GM19351 (cell line): ENCODE data around the gene PRR30.

Experiments
- ATAC-seq: cut with Tn5 transposase; IDR thresholded peaks from one replicate; pipeline ENCODE4 v1.9.1; 2021; ENCODE audit warnings: mild to moderate bottlenecking, moderate library complexity; ENCODE audit not compliant: unreplicated experiment

PRR30 gene

GRCh38 chr2:27100036-27100435, 39.2 kb downstream of the PRR30 start:
- ATAC-seq: no peak

- ATAC-seq: no peak
Measured at GRCh38 chr2:27099334-27099955, 39.8 kb downstream of the PRR30 start.

- no peak for ATAC-seq
Measured at GRCh38 chr2:27097341-27097740, 41.9 kb downstream of the PRR30 start.

- ATAC-seq: no peak
Measured at GRCh38 chr2:27096748-27097297, 42.4 kb downstream of the PRR30 start.

GRCh38 chr2:27095745-27096651, 43.2 kb downstream of the PRR30 start:
- no peak for ATAC-seq

- ATAC-seq: no peak
Measured at GRCh38 chr2:27095427-27095744, 43.8 kb downstream of the PRR30 start.

- no peak for ATAC-seq
Measured at GRCh38 chr2:27094353-27094984, 44.7 kb downstream of the PRR30 start.

GRCh38 chr2:27093430-27094352, 45.5 kb downstream of the PRR30 start:
- ATAC-seq: no peak

GRCh38 chr2:27092696-27093429, 46.3 kb downstream of the PRR30 start:
- no peak for ATAC-seq

- ATAC-seq: no peak
Measured at GRCh38 chr2:27091746-27092695, 47.2 kb downstream of the PRR30 start.

GRCh38 chr2:27089111-27089954, 49.9 kb downstream of the PRR30 start:
- ATAC-seq: no peak

- no peak for ATAC-seq
Measured at GRCh38 chr2:27088634-27089033, 50.6 kb downstream of the PRR30 start.

GRCh38 chr2:27087823-27088410, 51.3 kb downstream of the PRR30 start:
- no peak for ATAC-seq
